GM19324 (cell line): Measurements from ENCODE around the gene IL4R.
"Not testable (repeated sequence)": the region's sequence is repeated elsewhere in the genome, so short reads cannot be mapped to it uniquely, and the experiment has no call there.

Experiments used
- ATAC-seq: cut with Tn5 transposase; IDR thresholded peaks from one replicate; pipeline ENCODE4 v1.9.1; 2021; ENCODE audit warnings: mild to moderate bottlenecking, moderate library complexity; ENCODE audit not compliant: unreplicated experiment, low FRiP score

Gene IL4R

DNA sequence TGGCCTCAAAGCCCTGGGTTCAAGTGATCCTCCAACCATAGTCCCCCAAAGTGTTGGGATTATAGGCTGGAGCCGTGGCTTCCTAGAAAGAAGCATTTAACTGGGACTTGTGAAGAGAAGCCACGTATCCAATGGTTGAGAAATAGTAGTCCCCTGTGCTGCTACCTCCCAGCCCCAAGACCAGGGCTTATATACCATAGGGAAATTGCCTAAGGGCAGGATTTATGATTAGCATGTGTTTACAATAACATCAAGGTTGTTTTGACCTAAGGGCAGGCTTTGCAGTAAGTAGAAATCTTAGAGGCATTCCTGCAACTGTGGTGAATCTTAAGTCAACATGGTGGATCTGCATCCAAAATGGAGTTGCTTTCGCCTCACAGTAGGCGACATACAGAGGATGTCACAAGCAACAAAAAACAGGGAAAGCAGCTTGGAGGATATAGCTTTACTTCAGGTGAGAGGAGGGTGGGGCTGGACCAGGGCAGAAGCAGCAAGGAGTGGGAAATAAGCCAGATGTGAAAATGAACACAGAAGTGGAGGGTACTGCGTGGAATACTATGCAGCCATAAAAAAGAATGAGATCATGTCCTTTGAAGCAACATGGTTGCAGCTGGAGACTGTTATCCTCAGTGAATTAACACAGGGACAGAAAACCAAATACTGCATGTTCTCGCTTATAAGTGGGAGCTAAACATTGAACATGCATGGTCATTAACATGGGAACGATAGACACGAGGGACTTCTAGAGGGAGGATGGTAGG, 26.5 kb upstream of the IL4R start:
- no peak for ATAC-seq

DNA sequence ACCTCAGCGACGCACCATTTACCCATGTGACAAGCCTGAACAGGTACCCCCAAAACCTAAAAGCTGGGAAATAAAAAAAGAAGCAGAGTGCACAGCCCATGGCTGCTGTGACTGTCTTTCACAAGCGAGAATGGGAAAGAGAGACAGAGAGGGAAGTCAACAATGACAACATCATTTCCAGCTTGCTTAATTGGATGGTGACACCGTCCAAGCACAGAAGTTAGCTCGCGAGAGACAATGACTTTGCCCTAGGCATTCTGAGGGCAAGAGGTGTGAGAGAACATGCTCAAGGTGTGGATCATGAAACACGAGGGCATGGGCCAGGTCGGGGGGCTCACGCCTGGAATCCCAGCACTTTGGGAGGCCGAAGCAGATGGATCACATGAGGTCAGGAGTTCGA, 25.9 kb upstream of the IL4R start:
- ATAC-seq = no peak

DNA sequence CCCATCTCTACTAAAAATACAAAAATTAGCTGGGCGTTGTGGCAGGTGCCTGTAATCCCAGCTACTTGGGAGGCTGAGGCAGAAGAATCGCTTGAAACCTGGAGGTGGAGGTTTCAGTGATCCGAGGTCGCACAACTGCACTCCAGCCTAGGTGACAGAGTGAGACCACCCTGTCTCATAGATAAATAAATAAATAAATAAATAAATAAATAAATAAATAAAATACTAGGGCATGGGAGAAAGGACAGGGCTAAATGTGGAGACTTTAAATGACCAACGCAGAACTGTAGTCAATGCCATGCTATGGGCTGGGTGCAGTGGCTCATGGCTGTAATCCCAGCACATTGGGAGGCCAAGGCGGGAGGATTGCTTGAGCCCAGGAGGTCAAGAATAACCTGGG, 25.5 kb upstream of the IL4R start:
- not testable (repeated sequence) for ATAC-seq

DNA sequence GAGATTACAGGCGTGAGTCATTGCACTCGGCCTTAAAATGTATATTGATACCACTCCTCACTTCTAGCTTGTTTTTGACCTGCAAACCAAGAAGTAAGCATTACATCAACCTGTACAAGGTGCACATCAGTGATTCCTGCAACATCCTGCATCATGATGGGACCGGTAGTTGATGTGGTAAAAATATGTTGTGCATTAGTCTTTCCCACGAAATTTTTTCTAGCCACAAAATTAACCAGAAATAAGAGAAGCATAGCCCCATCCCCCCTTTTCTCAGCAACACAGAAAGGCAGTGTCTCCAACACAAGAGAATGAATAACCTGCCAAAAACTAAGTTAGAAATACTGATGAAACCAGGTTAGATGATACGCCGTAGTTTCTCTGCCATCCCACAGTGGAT, 24.1 kb upstream of the IL4R start:
- ATAC-seq = no peak

DNA sequence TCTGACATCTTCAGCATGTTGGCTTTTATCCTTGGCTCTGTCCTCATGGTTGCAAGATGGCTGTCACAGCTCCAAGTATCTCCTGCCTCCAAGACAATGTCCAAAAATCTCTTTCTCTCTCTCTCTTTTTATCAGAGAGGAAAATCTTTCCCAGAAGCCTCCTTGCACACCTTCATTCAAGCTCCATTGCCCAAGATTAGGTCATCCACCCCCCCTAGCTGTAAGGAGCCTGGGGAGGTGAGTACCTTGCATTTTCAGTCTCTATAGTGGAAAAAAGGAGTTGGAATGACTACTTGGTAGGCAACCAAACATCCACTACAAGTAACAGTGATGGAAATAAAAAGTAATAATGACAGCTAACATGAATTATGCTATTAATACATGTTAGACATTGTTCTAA, 23.2 kb upstream of the IL4R start:
- ATAC-seq = no peak

DNA sequence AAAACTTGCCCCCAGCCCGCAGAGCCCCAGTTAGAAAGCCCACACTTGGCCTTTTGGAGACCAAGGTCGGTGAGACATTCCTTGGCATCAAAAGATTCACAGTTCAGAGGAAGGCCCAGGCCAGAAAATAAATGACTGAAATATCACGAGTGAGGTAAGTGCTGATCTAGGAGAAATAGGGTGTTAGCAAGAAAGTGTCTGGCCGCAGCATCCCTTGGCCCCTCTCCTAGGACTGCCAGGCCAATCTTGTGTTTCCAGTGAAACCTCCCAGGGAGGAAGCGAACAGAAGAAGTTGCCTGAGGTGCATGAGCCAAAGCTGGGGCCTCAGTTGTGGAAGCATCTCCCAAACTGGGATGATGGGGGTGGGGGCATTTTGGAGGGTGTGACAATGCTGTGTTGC, 22.7 kb upstream of the IL4R start:
- ATAC-seq = no peak

DNA sequence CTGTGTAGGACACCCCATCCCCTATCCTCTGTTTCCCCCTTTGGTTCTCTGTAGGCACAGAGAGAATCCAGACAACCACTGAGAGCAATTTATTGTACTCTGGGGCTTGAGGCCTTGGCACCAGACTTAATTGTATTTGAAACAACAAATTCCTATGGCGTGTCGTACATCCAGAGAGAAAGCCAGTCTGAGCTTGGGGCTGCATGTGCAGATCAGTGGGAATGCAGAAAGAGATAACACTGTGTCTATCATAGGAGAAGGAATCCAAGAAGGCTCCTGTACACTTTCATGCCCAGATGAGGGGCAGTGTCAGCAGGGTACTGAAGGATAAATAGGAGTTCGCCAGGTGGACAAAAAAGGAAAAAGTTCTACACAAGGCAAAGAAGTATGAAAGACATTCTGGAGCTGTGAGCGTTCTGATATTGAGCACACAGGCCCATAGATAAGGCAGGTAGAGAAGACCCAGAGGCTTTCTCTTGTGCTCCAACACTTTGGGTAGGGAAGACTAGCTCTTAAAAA, 22.0 kb upstream of the IL4R start:
- ATAC-seq = no peak

DNA sequence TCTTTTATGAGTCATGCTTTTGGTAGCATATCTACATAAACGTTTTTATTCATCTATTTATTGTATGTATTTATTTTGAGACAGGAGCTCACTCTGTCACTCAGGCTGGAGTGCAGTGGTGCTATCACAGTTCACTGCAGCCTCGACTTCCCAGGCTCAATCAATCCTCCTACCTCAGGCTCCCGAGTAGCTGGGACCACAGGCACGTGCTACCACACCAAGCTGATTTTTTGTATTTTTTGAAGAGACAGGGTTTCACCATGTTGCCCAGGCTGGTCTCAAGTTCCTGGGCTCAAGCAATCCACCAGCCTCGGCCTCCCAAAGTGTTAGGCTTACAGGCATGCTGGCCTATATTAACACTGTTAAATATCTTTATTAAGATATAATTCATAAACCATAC, 20.4 kb upstream of the IL4R start:
- no peak for ATAC-seq

DNA sequence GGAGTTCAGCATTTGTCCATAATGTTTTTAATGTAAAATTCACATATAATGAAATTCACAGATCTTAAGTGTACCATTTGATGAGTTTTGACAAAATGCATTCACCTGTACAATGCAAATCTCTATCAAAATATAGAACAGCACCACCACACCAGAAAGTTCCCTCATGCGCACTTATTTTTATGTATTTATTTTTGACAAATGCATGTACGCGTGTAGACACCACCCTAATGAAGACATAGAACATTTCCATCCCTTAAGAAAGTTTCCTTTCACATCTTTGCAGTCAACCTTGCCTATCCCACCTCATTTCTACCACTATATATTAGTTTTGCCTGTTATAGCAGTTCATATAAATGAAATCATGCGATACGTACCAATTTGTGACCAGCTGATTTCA, 15.6 kb upstream of the IL4R start:
- no peak for ATAC-seq

DNA sequence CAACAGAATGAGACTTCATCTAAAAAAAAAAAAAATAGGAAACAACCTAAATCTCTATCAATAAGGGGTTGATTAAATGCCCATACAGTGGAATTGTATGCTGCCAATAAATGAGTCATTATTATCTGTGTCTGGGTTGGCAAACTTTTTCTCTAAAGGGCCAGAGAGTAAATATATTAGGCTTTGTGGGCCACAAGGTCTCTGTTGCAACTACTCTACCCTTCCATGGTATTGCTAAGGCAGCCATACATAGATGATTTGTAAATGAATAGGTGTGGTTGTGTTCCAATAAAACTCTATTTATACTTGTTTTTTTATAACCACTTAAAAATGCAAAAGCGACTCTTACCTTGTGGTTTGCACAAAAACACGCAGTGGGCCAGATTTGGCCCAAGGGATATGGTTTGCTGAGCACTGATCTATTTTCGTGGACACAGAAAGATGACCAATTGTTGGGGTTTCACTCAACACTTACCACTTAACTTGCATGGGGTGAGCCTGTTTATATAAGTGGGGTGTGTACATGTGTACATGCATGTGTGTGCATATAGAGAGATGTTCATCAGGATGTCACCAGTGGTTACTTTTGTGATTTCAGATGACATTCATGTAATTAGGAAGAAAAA, 12.4 kb upstream of the IL4R start:
- no peak for ATAC-seq

DNA sequence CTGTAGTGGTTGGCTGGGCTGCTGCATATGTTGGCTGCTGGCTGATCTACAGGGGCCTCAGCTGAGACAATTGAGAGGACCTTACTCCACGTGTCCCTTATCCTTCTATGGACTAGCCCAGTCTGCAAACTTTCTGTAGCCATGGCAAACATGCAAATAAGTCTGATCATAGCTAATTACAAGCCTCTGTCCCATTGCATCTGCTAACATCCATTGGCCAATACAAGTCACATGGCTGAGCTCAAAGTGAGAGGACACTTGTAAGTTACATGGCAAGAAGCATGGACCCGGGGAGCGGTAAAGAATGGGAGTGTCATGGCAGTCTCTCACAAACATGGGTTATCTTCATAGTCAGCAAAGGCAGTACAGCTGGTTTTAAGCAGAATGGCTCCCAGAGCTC, 11.6 kb upstream of the IL4R start:
- ATAC-seq = no peak

DNA sequence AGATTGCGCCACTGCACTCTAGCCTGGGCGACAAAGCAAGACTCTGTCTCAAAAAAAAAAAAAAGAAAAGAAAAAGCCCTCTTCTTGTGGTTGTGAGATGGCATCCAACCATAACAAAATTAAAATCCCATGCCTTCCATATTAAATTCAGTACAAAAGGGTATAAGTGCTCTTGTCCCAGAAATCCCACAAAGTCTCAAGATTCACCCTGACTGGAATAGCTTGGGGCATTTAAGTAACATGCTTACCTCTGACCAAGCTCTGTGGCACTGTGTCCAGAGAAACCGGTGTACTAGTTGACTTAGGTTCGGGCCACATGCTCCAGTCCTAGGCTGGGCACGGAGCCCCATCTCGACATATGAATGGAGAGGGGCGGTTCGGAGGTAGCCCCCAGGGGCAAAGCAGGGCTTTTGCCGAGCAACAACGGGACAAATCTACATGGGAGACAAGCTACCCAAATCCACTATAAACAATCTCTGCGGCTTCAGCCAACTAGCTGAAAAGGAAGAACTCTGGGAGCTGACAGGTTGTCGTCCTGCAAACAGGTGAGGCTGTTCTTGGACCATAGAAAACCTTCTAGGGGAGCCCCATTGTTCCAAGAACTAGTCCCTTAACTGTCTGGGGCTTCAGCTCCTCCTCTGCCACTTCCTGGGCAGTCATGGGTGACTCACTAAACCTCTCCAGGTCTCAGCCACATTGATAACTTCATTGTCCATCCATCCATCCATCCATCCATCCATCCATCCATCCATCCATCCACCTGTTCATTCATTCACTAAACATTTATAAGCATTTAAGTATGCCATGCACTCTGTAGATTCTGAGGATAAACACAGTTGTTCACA, 10.3 kb upstream of the IL4R start:
- ATAC-seq = no peak

DNA sequence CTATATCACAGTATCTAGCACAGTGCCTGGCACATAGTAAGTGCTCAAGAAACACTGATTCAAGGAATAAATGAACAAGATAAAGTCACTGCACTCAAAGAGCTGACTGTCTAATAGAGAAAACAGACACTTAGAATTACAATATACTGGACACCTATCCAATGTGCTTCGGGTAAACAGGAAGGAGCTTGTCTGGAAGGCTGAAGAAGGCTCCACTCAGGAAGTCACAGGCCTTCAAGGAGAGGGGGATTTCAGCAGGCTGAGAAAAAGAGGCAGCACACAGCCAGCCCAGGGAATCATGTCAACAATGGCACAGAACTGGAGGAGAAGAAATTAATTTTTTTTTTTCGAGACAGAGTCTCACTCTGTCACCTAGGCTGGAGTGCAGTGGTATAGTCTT, 9.7 kb upstream of the IL4R start:
- no peak for ATAC-seq

DNA sequence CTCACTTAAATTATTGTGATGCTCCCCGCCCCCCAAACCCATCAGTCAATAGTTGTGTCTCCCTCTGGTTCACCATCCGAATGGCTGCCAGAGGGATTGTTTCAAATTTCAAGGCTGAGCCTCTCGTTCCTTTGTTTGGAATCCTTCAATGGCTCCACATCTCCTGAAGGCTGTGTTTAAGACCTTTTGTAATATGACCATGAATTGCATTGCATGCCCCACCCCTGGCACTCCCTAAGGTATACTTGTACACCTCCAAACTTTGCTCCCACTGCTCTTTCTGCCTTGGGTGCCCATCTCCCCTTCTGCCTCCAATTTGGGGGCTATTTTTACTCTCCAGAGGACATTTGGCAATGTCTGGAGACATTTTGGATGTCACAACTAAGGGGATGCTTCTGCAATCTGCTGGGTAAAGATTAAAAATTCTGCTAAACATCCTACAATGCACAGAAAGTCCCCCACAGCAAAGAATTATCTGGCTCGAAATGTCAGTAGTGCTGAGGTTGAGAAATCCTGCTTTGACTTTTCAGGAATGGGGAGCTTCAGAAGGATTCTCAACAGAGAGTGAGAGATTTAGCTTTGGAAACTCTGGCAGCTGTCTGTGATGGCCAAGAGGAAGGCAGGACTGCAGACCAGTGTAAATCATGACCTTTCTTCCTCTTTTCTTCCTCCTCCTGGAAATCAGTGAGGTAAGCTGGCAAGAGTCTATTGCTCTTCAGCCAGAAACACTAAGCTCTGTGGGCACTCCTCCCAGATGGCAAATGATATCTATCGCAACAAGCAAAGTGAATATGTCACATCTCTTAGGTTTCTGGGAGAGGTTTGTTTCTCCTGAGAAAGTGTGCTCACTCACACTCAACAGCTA, 8.7 kb upstream of the IL4R start:
- ATAC-seq = no peak

DNA sequence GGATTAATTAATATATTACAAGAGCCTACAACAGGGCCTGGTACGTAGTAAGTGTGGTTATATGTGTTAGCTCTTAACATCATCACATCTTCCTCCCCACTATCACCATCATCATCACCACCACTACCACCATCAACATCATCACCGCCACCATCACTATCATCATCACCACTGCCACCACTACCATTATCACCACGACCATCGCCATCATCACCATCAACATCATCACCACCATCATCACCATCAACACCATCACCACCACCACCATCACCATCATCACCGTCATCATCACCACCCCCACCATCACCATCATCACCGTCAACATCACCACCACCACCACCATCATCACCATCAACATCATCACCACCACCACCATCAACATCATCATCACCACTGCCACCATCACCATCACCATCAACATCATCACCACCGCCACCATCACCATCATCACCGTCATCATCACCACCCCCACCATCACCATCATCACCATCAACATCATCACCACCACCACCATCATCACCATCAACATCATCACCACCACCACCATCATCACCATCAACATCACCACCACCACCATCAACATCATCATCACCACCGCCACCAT, 7.8 kb upstream of the IL4R start:
- no peak for ATAC-seq

DNA sequence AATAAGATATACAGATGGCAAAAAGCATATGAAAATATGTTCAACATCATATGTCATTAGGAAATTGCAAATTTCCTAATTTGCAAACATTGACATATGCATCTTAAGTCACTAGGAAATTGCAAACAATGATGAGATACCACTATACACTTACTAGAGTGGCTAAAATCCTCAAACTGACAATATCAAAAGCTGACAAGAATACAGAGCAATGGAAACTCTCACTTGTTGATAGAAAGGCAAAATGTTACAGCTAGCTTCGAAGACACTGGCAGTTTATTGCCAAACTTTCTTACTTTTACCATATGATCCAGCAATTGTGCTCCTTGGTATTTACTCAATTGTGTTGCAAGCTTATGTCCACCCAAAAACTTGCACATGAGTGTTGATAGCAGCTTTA, 5.0 kb upstream of the IL4R start:
- no peak for ATAC-seq

DNA sequence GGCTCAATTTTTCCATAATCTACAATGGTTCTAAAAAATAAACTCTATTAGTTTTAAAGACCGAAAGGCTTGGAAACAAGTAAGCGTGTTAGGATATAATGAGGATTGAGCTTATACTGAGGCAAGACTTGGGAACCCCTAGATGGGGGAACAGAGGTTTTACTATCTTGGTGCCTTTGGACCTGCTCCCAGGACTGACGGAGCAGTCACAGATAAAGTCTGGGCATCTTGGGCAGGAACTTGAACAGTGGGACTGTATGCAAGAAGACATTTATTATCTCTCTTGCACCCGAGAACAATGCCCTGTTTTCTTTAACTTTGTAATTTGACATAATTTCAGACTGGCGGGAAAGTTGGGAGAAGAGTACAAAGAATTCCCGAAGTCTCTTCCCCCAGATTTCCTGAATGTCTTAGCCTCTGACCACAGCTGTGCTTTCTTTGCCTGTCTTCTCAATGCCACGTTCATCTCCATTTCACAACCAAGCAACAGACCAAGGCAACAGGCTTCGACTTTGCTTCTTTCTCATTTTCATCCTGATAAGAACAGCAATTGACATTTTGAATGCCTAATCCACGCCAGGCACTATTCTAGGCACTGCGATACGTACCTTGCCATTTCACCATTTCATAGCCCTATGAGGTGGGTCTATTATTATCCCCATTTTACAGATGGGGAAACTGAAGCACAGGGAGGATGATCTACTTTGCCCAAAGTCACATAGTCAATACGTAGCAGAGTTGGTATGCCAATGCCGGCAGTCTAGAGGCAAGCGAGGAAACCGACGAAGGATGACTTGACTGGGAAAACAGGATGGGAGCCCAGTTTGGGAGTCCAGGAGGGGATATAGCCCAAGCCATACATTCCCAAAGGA, 3.0 kb upstream of the IL4R start:
- ATAC-seq = no peak

DNA sequence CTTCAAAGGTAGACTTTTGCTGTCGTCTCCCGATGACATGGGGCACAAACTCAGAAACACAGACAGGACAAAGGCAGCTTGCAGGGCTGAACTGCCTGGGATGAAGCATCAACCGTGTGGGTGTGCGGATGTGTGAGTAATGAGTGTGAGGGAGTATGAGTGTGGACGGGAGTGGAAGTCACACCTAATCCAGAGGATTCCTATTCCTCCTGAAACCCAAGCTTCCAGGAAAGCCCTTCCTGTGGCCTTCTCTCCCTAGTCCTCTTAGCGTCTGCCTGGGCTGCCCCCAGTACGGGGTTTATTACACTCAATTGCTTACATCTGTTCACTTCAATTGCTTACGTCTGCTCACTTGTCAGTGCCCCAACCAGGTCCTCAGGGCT, 2.3 kb upstream of the IL4R start:
- no peak for ATAC-seq

DNA sequence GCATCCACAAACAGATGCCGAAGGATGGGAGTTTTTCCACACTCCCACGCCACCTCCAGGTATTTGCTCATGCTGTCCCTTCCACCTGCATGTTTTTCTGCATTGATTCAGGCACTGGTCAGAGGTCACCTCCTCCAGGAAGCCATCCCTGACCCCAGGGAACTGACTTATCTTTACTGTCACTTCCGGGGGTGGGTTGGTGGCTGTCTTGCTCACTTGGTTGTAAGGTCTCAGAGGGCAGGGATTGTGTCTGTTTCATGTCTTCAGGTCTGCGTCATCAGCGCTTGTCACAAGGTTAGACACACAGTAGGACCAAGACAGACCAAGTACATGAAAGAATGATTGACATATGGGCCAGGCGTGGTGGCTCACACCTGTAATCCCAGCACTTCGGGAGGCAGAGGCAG, 1.9 kb upstream of the IL4R start:
- no peak for ATAC-seq
